HG02678 (cell line): ENCODE data around the gene GATA2.

Experiments
- ATAC-seq: cut with Tn5 transposase; IDR thresholded peaks from one replicate; pipeline ENCODE4 v1.9.1; 2021; ENCODE audit warnings: mild to moderate bottlenecking, moderate library complexity; ENCODE audit not compliant: unreplicated experiment

Gene GATA2

DNA sequence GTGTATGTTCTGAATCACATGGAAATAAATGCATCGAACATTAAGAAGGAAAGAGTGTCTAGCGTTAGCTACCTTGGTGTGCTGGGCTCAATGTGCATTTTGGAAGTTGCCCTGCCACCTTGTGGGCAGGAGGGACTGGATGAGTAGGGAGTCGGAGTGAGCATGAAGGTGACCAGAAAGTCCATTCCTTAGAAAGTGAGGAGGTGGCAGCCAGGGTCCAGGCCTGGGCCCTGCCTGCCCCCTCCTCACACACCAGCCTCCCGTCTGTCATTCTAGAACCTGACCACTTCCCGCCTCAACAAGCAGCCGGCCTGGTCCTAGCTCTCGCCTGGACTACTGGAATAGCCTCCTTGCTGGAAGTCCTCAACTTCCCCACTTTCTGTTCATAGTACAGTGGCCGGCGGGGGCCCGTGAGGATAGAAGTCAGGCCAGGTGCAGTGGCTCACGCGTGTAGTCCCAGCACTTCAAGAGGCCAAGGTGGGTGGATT is 10.2 kb upstream of the GATA2 start:
- ATAC-seq, result no peak

DNA sequence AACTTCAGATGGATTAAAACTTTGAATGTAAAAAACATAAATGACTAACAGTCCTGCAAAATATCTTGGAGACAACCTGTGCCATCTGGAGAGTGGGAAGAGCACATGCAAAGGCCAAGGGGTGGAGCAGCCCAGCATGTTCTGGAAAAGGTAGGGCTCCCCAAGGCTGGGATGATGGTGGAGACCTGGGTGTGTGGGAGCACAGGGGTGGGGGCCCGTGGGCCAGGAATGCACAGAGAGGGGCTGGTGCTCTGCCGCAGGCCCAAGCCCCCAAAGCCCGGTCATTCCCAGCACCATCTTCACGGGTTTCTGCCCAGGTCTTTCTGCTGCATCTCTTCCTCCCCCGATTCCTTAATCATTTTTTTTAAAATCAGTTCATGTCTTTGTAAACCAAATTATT is 9.7 kb upstream of the GATA2 start:
- no peak for ATAC-seq

- no peak for ATAC-seq
Observed at GRCh38 chr3:128501431-128501830, 8.4 kb upstream of the GATA2 start.

DNA sequence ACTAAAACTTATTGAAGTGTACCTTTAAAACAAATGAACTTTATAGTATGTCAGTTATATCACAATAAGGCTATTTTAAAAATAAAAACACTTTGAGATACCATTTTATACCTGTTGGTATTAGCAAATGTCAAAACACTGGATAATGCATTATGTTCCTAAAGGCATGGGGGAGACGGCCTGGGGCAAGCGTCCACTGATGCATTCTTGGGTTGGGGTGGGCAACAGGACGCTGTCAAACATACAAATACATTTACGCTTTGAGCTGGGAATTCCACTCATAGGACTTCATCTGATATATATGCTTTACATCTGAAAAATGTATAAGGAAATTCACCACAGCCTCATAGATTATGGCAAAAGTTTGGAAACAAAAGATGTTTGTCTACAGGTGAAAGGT is 7.6 kb upstream of the GATA2 start:
- no peak for ATAC-seq

DNA sequence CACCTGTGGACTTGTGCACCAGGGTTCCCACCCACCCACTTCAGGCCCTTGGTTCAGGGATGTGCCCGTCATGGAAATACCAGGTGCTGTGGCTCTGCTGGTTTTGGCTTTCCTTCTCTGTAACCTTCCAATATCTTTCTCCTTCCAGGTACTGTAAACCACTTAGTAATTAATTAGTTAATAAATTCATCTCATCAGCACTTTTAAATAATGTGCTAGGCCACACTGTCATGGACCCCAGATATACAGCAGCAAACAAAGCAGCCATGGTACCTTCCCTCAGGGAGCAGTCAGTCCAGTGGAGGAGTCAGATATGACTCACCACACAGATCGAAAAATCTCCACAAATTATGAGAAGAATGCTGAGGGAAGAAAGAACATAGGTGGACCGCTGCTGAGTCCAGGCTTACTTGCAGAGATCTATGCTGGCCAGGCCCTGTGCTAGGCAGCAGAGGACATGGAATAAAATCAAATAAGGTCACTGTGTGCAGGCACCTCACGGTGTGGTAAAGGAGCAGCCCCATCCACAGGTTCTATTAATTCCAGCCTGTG is 6.8 kb upstream of the GATA2 start:
- ATAC-seq, result no peak

DNA sequence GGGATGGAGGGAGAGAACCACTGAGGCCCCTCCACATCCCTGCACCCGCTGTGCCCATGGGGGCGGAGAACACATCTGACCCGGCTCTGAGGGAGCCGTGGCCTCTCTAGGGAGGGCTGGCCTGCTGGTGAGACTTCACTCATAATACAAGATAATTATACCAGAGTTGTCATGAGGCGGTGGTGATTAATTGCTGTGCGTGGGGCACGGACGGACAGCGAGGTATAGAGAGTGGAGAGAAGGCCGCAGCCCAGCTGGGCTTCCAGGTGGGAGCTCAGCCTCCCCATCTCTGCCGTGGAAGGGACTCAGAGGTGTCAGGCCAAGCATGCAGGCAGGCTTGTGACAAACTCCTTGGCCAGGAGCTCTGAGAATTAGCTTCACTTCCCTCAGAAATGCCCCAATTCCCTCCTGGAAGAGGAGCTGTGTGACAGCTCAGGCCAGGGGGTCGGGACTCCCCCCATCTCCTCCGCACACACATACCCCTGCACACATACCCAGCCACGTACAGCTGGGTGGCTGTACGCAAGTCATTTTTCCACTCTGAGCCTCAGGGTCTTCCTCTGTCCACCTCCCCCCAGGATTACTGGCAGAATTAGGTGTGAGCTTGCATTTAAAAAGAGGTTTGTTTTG is 6.0 kb upstream of the GATA2 start:
- ATAC-seq, result no peak

DNA sequence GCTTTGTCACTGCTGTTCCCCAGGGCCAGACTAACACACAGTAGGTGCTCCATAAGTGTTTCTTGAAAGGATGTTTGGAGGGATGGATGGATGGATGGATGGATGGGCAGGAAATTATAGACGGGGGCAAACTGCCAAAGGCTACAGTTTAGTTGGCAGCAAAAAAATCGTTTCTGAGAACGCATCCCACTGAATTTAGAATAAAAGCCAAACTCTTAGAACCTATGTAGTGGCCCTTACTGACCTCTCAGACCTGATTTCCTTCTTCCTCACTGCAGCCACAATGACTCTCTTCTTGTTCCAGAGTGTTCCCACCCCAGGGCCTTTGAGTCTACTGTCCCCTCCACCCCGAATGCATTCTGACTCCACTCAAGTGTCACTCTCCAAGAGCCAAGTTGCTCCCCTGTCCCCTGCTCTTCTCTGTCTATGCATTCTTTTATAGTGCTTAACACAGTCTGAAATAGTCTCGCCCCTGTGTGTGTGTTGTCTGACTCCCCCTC is 5.2 kb upstream of the GATA2 start:
- no peak for ATAC-seq

- no peak for ATAC-seq
Observed at GRCh38 chr3:128497305-128498126, 4.5 kb upstream of the GATA2 start.

DNA sequence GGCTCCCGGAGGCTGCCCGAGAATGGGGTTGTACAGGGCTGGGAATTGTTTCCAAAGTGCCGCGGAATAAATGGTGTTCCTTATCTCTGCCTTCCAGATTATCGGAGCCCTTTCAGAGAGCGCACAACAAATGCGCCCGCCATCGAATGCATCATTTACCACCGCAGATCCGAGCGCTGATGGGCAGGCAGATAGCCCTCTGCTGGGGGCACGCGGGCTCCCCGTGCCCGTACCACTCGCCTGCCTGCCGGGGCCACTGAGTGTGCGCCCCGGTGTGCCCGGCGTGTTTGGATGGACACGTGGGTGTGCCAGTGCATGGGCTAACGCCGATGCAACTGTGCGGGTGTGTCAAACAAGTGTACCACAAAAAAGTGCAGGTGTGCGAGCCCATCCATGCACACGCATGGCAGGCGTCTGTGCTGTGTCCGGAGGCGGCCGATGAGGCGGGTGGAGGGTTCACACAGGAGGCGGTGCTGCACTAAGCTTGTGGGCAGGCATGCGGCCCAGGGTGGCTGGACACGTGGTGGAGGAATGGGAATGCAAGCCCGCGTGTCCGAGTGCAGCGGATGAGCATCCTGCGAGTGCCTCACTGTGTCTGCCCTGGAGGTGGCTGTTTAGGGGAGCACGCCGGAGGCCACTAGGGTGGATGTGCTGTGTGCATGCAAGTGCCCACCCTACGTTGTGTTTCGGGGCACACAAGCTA is 3.8 kb upstream of the GATA2 start:
- no peak for ATAC-seq

DNA sequence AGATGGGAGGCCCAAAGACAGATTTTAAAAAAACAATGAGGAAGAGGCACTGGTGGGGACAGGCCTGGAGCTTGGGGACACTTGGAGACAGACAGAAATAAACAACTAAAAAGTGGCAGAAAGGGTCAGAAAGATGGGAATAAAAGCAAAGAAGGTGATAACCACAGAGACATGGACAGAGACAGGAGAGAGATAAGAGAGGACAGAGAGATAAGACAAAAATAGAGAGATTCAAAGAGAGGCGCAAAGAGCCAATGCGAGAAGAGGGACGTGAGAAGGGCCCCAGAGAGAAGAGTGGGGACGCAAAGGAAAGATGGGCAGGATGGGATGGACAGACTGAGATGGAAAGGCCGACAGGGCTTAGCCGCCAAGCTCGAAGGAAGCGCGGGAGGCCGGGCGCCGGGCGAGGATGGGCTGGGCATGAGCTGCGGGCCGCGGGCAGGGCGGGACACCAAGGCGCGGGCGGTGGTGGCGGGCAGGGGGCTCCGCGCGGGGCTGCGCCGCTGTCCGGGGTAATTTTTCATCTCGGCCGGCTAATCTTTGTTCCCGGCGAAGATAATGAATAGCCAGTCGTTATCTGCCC is 3.1 kb upstream of the GATA2 start:
- no peak for ATAC-seq

DNA sequence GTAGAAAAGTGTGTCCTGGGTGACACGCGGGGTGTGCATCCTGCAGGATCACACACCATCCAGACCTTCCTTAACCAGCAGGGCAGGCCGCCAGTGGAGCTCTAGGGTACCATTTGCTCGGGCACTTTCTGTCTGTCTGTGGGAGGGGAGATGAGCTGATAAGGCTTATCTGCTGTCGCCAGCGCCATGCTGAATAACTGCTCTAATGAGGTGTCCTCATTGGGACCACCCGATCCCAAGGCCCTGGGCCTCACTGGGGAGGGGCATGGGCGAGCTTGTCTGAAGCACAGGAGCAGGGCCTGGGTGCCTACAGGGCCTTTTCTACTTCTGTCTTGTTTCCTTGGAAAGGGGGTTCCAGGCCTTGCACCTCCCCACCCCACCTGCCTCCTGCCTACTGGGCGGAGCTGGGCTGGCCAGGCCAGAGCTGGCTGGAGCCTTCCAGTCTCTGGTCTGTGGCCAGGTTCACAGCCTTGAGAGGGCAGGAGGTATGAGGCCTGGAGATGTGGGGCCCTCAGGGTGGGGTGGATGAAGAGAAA is 2.5 kb upstream of the GATA2 start:
- ATAC-seq, result no peak

DNA sequence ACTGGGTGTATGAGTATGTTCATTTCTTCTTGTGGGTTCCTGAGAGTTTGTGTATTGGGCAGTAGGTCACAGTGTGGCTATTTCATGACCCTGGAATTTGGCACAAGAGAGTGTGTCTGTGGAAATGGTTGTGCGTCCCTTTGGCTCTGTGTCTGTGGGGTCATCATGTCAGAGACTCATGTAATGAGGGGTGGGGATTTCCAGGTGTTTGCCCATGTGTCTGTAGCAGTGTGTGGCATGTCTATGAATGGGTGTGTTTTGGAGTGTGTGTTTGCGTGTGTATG is 1.3 kb upstream of the GATA2 start:
- ATAC-seq, result no peak

DNA sequence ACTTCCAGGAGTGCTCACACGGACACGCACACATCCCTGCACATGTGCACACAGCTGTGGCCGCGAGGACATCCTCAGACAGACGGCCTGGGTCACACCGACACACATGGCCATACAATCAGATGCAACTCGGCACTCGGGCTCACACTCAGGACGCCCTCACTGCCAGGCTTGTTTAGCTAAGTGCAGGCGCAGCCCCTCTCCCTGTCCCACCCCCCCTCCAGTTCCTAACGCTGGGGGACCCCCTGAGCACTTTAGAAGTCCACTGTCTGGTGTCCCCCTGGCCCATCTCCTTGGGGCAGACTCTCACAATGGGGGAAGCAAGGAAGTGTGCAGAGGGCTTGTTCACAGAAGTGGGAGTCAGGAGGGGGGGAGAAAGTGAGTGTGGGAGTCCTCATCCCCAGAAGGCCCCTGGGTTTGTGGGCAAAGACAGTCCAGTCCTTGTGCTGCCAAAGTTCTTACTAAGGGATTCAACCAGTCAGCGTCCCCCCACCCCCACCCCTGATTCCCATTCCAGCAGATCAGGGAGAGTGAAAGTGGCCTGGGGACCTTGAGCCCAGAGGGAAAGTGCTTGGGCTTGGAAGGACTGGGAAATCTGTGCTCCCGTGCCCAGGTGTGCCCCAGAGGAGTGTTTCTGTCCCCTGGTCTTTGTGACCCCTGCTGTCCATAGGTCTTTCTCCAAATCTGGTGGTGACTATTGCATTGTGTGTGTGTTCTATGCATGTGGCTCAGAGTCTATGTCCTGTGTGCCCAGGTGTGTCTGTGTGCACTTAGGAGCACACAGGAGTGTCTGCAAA is 767 bp upstream of the GATA2 start:
- no peak for ATAC-seq

DNA sequence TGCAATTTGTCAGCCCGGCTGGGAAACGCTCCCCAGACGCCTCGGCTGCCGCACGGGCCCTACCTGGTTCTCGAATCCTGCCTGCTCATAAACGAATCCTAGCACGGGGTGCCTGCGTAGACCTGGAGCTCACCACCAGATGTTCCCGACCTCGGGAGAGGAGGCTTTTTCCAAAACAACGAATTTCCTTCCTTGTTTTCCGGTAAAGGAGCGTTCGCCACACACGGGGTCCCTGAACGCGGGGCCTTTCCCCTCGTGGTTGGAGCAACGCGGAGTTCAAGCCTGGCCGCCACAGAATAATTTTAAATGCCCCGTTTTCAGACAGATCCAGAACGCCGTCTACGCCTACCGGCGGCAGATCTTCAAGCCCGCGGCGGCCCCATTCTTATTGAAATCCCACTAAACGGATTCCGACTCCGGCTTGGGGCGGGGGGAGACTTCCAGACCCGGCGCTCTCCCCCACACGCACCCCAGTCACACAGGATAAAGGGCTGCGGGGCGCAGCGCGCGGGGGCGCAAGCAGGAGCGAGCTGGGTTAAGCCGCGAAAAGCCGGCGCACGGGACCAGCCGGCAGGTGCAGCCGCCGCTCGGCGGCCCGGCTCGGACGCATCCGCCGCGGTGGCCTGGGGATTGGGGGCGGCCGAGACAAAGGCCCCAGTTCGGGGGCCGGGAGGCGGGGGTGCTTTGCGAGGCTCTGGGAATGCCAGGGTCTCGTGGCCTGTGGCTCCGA is 895 bp downstream of the GATA2 start:
- no peak for ATAC-seq

- no peak for ATAC-seq
Observed at GRCh38 chr3:128491691-128491940, 1.4 kb downstream of the GATA2 start.

DNA sequence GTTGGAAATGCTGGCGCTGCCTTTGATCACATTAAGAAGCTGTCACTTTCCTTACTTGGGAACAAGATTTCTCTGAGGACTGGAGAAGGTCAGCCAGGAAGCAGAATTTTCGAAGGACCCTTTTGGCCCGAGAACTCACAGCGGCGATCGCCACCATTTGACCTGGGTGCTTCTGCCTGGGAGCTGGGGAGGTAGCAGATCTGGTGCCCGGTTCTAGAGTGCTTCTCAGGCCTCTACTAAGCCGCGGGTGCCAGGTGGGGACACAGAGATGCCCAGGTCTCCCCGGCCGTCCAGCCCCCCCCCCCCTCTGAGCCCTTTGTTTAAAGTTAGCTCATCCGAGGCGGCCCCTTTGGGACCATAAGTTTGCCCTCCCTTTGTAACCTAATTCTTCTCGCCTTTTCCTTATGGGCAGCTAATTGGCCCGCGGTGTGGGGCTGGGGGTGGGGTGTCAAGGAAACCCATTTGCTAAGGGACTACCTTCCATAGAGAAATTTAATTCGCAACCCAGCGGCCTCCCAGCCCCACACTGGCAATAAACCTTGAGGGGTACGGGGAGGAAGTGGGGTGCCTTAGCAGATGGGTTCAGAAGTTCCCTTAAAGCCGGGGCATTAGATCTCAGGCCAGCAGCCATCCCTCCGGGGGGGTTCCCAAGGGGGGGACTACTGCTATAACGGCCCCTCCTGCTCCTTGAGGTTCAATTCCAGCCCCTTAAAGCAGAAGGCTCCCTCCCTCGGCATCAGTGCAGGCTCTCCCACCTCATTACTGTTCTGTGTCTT is 1.9 kb downstream of the GATA2 start:
- ATAC-seq, result no peak

GRCh38 chr3:128490650-128490914 is 2.4 kb downstream of the GATA2 start:
- no peak for ATAC-seq

GRCh38 chr3:128489927-128490649 is 2.9 kb downstream of the GATA2 start:
- no peak for ATAC-seq

- ATAC-seq, result no peak
Observed at GRCh38 chr3:128489674-128489926, 3.4 kb downstream of the GATA2 start.
